Endothelial cell (in vitro differentiated cells): Measurements from ENCODE around the gene CDH23. TPM values are rescaled to one million over a fixed set of nuclear protein-coding genes. Genes with fewer than 3 reads are reported as not detected.

Source experiments
- DNase-seq: peaks from one replicate; pipeline ENCODE4 v3.0.0; 2021; ENCODE audit warnings: low spot score
- H3K27ac Mint-ChIP-seq: one replicate; pipeline ENCODE4 v1.8.0; 2021; ENCODE audit warnings: mixed read lengths, inconsistent platforms; ENCODE audit not compliant: unreplicated experiment
- H3K27me3 Mint-ChIP-seq: one replicate; pipeline ENCODE4 v1.8.0; 2021; ENCODE audit warnings: mild to moderate bottlenecking, moderate library complexity, mixed read lengths, inconsistent platforms; ENCODE audit not compliant: unreplicated experiment
- H3K36me3 Mint-ChIP-seq: one replicate; pipeline ENCODE4 v1.8.0; 2021; ENCODE audit warnings: mild to moderate bottlenecking, low read depth, mixed read lengths, inconsistent platforms; ENCODE audit not compliant: unreplicated experiment
- H3K4me1 Mint-ChIP-seq: one replicate; pipeline ENCODE4 v1.8.0; 2021; ENCODE audit warnings: mild to moderate bottlenecking, mixed read lengths, inconsistent platforms; ENCODE audit not compliant: unreplicated experiment
- H3K4me3 Mint-ChIP-seq: one replicate; pipeline ENCODE4 v1.8.0; 2021; ENCODE audit warnings: mild to moderate bottlenecking, mixed read lengths, inconsistent platforms; ENCODE audit not compliant: unreplicated experiment
- H3K9me3 Mint-ChIP-seq: one replicate; pipeline ENCODE4 v1.8.0; 2021; ENCODE audit warnings: mixed read lengths, inconsistent platforms; ENCODE audit not compliant: unreplicated experiment
- CTCF ChIP-seq: fragments of 200-600 bp; sonication (generic); IDR thresholded peaks from one replicate; pipeline ENCODE4 v1.5.0; 2021; ENCODE audit warnings: antibody characterized with exemption; ENCODE audit not compliant: unreplicated experiment
- total RNA-seq: library from RNA; stranded (reverse); fragmentation: NEBNext Ultra II Directional; extraction: Animal tissue kit (Norgen Biotek cat#: 25700); gene quantifications from one replicate; pipeline ENCODE4 v1.2.1, GENCODE V29; 2021; ENCODE audit not compliant: unreplicated experiment

CDH23 gene
- total RNA-seq, 1 donor from 2014 or later, result 0.54 TPM

- H3K4me1 Mint-ChIP-seq, result no peaks in the 10 kb centered on the region
These were observed 62.8 kb downstream of the CDH23 start for GRCh38 chr10:71459513-71459912.

GRCh38 chr10:71460615-71461014 lies 63.9 kb downstream of the CDH23 start:
- H3K36me3 Mint-ChIP-seq, result no peaks in the 10 kb centered on the region
- H3K27ac Mint-ChIP-seq, result no peak overlapping the region
- no peaks in the 10 kb centered on the region for H3K27me3 Mint-ChIP-seq
- DNase-seq, result no peak
- H3K4me1 Mint-ChIP-seq, result no peaks in the 10 kb centered on the region
- no peak overlapping the region for H3K4me3 Mint-ChIP-seq
- H3K9me3 Mint-ChIP-seq, result no peaks in the 10 kb centered on the region
- TF ChIP-seq CTCF, result no peak

More at GRCh38 chr10:71459513-71459912, 62.8 kb downstream of the CDH23 start:
- TF ChIP-seq CTCF, result no peak
- DNase-seq, result no peak
- Mint-ChIP-seq H3K27ac (no peak overlapping the region), H3K27me3 (no peaks in the 10 kb centered on the region), H3K9me3 (no peaks in the 10 kb centered on the region), H3K4me3 (no peak overlapping the region), H3K36me3 (no peaks in the 10 kb centered on the region)

GRCh38 chr10:71461457-71461856 lies 64.7 kb downstream of the CDH23 start:
- no peak for TF ChIP-seq CTCF
- no peaks in the 10 kb centered on the region for H3K9me3 Mint-ChIP-seq
- no peak for DNase-seq
- H3K27me3 Mint-ChIP-seq, result no peaks in the 10 kb centered on the region
- H3K4me1 Mint-ChIP-seq, result no peaks in the 10 kb centered on the region
- H3K4me3 Mint-ChIP-seq, result no peak overlapping the region
- H3K27ac Mint-ChIP-seq, result no peak overlapping the region
- no peaks in the 10 kb centered on the region for H3K36me3 Mint-ChIP-seq

- H3K9me3 Mint-ChIP-seq, result no peaks in the 10 kb centered on the region
These were observed 65.6 kb downstream of the CDH23 start for GRCh38 chr10:71462062-71462935.

More at GRCh38 chr10:71462062-71462935, 65.6 kb downstream of the CDH23 start:
- H3K27me3 Mint-ChIP-seq, result no peaks in the 10 kb centered on the region
- H3K4me3 Mint-ChIP-seq, result no peak overlapping the region
- no peak overlapping the region for H3K27ac Mint-ChIP-seq
- H3K4me1 Mint-ChIP-seq, result no peaks in the 10 kb centered on the region
- no peak for DNase-seq
- TF ChIP-seq CTCF, result no peak
- no peaks in the 10 kb centered on the region for H3K36me3 Mint-ChIP-seq
